Caki2 (cell line): Measurements from ENCODE around the gene MYLK2. TPM values are rescaled to one million over a fixed set of nuclear protein-coding genes. Genes with fewer than 3 reads are reported as not detected.

Experiments used
- DNase-seq: peaks from one replicate; pipeline ENCODE4 v3.0.0-alpha.2; 2015; ENCODE audit warnings: low read depth
- in situ Hi-C: cut with HindIII; loops from 2 replicates; pipeline ENCODE4 v1.10.0; 2016; ENCODE audit warnings: low sequenced_read_pairs, low pct_unique_long_range_greater_than_20kb, mixed read lengths
- total RNA-seq: library from RNA; depleted of rRNA; stranded (reverse); fragments of >200 nt; shearing (Covaris generic); gene quantifications from 2 replicates; pipeline ENCODE4 v1.2.3, GENCODE V29; 2014; ENCODE audit warnings: low replicate concordance; rRNA removed

Gene MYLK2
- total RNA-seq, 1 experiment from 2014 or later = not detected

DNA sequence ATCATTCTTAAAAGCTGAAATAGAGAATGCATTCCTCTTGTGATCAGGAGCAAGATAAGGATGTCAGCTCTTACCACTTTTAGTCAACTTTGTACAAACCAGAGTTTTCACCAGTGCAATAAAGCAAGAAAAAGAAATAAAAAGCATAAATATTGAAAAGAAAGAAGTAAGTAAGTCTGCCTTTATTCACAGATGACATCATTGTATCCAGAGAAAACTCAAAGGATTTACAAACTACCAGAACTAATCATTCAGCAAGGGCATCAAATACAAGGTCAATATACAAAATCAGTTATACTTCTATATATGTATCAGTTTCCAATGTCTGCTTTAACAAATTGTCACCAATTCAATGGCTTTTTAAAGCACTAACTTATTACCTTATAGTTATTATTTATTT lies 64.7 kb downstream of the MYLK2 start:
- in situ Hi-C loops = no loop called here
- no peak for DNase-seq

Other genes with a start within 250 kb of the MYLK2 start
- 1,473 and 1,479 TPM in 2 replicates for gene ID1, start 214.1 kb upstream of the MYLK2 start, total RNA-seq
- not detected in 2 replicates for gene COX4I2, start 181.4 kb upstream of the MYLK2 start, total RNA-seq
- gene BCL2L1, start 96.5 kb upstream of the MYLK2 start, total RNA-seq = 254 and 256 TPM in 2 replicates
- 143 and 164 TPM in 2 replicates for gene TPX2, start 80.1 kb upstream of the MYLK2 start, total RNA-seq
- not detected in 2 replicates for gene FOXS1, start 26.2 kb downstream of the MYLK2 start, total RNA-seq
- 3.9 TPM in 1 of 2 replicates, not detected in the other for gene DUSP15, start 51.2 kb downstream of the MYLK2 start, total RNA-seq
- 0.20 TPM in 1 of 2 replicates, not detected in the other for gene TTLL9, start 51.3 kb downstream of the MYLK2 start, total RNA-seq
- 50.9 and 55.6 TPM in 2 replicates for gene PDRG1, start 132.7 kb downstream of the MYLK2 start, total RNA-seq
- gene XKR7, start 148.8 kb downstream of the MYLK2 start, total RNA-seq = 8.1 and 9.7 TPM in 2 replicates
- 21.5 and 29.4 TPM in 2 replicates for gene CCM2L, start 191.1 kb downstream of the MYLK2 start, total RNA-seq
- not detected in 2 replicates for gene HCK, start 232.9 kb downstream of the MYLK2 start, total RNA-seq